ENCODE data around the gene STK17A.
"Not testable (repeated sequence)": the region's sequence is repeated elsewhere in the genome, so short reads cannot be mapped to it uniquely, and the experiment has no call there.

Gene STK17A

DNA sequence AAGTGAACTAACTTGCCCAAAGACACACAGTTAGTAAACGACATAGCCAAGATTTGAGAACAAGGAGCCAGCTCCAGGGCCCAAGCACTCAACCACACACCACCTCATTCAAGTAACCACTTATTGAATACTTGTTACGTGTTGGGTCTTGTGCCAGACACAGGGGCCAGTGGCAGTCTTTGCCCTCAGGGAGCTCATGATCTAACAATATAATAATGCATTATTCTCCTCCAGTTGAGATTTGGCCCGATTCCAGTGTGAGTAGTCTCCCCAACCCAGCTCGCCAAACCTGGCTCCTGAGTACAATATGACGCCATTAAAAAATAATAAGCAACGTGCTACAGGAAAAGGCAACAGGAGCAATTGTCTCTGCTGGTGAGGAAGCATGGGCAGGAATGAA lies 14.4 kb upstream of the STK17A start:
- DNase-seq (ENCODE audit: low read depth): no peak

DNA sequence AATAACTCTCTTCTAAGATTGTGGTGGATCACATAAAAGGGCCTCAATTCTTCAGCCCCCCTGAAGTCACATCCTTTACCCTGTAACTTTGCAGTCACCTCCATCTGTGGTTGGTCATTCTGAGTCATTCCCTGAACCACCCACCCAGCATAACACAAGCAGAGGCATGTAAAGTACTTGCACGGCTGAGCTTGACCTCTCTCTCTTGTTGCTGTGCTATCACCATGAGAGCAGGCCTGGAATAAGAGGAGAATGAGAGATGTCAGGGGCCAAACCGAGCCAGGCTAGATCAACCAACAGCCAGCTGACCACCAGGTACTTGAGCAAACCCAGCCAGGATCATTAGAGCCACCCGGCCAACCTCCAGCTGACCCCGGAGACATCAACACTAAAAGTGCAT lies 13.5 kb upstream of the STK17A start:
- DNase-seq (ENCODE audit: low read depth): no peak

DNA sequence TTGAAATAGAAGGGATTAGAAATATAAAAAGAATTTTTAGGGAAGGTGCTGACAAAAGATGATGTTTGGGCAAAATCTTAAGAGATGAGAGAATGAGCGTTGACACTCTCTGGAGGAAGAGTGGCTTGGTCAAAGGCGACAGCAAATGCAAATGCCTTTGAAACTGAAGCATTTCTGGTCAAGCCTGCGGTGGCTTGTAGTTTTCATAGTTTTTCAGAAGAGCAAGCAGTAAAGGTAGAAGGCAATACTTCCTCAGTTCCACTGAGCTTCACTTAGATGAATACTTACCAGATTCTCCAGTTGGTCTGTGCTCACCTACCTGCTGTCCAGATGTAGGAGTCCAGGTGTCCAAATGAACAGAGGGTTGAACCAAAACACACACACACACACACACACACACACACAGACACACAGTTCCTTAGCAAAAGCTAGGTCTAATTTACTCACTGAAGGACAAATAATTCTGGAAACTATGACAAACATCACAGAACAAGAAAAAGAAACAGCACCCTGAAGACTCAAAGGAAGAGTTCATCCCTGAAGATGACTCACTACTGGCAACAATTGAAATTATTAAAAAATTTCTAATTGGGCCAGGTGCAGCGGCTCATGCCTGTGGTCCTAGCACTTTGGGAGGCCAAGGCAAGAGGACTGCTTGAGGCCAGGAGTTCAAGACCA lies 12.1 kb upstream of the STK17A start:
- no peak for DNase-seq (ENCODE audit: low read depth)

DNA sequence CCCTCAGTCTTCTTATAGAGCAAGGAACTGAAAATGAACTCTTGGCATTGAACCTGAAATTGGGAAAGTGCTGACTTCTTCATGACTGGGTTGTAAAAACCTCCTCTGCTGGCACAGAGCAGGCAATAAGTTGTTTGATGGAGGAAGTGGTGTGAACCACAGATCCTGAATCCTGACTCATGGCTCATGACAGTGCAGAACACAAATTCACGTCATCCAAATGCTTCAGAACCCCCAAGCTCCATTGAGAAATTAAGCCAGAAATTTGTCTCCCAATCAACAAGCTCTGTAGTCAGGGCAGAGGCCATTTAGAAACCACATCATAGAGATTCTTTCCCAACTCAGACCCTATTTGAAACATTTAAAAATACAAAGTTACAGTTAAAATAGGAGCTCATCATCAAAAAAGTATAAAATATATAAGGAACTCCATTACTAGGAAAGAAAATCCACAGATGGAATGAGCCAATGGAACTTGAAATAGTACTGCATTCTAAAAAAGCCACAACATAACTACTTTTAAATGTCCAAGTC lies 10.3 kb upstream of the STK17A start:
- no peak for DNase-seq (ENCODE audit: low read depth)

DNA sequence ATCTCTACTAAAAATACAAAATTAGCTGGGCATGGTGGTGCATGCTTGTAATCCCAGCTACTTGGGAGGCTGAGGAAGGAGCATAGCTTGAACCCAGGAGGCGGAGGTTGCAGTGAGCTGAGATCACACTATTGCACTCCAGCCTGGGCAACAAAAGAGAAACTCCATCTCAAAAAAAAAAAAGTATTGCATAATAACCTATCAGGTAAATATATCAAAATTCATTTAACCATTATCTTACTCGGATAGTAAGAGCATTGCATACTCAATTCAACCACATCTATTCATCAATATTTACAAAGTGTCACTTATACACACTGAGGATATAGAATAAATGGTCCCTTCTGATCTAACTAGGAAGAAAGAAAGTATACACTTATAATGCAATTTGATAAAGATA lies 9.1 kb upstream of the STK17A start:
- not testable (repeated sequence) for DNase-seq (ENCODE audit: low read depth)

DNA sequence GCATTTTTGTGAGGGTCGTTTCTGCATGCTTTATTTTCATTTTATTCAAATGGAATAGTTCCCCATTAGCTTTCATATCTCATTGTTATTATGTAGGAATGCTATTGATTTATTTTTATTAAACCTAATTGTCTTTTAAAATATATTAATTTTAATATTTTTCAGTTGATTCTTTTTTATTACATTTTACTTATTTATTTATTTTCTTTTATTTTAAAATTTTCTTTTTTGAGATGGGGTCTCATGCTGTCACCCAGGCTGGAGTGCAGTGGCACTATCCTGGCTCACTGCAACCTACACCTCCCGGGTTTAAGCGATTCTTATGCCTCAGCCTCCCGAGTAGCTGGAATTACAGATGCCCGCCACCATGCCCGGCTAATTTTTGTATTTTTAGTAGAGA lies 7.4 kb upstream of the STK17A start:
- DNase-seq (ENCODE audit: low read depth): no peak

DNA sequence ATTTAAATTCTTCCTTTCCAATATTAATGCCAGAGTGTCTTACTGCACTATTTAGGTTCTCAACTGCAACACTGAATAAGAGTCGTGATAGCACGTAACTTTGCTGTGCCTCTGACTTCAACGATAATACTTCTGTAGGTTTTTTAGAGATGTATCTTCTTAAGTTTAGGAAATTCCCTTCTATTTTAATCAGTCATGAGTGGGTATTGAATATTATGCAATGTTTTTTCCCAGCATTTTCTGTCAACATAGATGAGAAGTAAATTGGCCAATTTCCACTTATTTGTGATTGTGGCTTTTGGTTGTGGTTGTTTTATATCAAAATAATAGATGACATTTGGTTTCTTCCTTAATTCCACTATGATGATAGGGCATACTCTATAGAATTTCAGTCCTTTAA lies 6.7 kb upstream of the STK17A start:
- DNase-seq (ENCODE audit: low read depth): no peak

DNA sequence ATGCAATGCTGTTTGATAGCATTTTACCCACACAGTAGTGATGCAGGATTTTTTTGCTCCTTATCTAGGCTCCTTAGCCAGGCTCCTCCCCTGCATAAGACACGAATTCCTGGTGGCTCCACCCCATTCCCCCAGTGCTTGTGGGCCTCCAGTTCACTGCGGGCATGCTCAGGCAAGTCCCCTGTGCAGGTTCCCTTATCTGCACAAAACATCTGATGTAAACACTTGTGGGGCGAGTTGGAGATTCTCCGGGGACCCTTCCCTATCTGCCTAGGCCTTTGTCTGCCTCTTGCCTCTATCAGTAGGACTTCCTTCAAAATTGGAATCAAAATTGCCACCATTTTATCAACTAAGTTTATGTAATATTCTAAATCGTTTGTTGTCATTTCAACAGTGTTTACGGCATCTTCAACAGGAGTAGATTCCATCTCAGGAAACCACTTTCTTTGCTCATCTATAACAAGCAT lies 5.4 kb upstream of the STK17A start:
- no peak for DNase-seq (ENCODE audit: low read depth)

DNA sequence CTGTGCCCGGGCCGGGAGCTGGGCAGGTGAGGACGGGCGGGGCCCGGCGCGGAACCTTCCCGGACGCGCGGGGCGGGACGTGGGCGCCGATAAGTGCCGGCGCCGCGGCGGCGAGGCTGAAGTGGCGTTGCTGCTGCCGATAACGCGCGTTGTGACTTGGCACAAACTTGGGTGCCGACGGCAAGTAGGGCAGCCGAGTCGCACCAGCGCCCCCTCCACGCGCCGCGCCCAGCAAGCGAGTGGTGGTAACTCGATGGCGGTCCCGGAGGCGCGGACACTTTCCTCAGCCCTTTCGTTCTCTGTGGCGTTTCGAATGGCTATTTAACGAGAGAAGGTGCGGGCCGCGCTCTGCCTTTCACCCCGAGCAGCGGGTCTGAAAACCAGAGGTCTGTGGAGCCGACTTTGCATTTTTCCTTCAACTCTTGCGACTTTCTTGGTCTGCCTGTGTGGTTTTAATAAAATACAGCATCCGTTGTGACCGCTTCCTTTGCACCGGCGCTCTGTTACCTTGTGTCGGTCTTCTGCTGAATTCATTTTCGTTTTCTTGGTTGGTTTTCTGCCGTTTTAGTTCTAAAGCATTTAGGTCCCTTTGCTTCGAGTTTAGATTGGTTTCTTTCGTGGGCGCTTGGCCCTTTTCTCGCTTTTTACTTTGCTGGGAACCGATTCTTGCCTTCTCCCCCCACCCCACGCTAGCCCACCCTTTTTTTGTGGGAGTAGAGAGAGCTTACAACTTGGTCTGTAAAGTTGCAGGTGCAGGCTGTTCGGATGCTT lies 701 bp downstream of the STK17A start:
- peak; percentile 42 for DNase-seq (ENCODE audit: low read depth)

DNA sequence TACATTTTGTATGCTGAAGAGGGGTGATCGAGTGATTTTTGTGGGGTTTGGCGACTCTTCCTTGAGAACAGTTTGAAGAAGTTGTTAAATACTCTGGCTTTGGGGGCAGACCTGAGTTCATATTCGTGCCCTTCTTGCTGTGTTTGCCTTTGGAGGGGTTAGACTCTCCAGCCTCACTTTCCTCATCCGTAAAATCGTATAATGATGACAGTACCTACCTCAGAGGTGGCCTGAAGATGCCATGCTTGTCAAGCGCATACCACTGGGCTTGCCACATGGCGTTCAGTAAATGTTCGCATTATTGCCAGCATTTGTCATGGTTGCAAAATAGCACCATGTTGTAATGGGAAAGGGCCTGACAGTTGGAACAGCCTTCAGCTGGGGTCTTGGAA lies 1.3 kb downstream of the STK17A start:
- DNase-seq (ENCODE audit: low read depth): no peak

DNA sequence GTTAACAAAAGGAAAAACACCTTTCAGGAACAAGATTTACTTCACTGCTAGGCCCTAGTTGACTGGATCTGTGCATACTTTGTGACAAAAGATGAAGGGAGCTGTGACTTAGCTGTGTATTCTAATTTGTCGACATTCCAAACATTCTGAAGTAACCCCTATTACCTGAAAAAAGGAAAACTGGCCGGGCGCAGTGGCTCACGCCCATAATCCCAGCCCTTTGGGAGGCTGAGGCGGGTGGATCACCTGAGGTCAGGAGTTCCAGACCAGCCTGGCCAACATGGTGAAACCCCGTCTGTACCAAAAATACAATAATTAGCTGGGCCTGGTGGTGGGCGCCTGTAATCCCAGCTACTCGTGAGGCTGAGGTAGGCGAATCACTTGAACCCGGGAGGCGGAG lies 1.8 kb downstream of the STK17A start:
- not testable (repeated sequence) for DNase-seq (ENCODE audit: low read depth)

DNA sequence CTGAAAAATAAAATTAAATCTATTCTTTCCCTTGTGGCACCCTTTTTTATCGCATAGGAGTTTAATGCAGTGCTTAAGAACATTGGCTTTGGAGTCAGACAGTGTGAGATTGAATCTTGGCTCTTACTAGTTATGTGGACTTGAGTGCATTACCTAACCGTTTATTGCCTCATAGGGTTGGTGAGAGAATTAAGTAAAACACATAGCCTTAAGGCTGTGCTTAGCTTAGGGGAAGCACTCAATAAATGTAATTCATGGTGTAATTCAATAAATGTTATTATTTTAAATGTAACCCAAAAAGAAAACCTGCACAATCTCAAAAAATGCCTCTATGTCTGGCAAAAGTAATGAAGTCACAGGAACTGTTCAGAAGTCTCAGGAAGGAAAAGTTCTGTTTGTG lies 2.7 kb downstream of the STK17A start:
- no peak for DNase-seq (ENCODE audit: low read depth)

DNA sequence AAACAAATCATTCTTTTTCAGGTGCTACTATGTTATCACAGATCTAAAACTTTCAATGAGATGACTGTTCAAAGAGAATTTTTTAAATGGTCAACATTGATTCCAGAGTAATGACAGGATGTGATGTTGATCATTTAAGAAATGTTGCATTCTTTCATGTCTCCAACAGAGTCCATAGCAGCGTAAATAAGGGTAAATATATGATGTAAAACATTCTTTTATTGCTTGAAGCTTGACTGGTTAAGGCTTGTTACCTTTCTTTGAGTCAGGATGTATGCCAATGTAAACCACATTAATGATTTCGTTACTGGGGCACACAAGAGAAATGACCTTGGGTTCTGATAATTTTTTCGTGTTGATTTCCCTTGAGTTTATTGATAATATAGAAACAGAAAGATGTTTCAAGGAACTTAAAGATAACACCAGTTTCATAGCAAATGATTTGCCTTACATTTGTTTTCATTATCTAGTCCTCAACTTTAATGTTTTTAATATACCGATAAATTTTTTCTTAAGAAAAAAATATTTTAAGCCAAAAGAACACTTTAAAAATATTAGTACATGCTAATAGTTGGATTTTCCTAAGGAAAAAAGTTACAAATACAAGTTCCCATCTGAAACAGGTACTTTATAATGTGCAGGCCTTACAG lies 3.5 kb downstream of the STK17A start:
- DNase-seq (ENCODE audit: low read depth): no peak

DNA sequence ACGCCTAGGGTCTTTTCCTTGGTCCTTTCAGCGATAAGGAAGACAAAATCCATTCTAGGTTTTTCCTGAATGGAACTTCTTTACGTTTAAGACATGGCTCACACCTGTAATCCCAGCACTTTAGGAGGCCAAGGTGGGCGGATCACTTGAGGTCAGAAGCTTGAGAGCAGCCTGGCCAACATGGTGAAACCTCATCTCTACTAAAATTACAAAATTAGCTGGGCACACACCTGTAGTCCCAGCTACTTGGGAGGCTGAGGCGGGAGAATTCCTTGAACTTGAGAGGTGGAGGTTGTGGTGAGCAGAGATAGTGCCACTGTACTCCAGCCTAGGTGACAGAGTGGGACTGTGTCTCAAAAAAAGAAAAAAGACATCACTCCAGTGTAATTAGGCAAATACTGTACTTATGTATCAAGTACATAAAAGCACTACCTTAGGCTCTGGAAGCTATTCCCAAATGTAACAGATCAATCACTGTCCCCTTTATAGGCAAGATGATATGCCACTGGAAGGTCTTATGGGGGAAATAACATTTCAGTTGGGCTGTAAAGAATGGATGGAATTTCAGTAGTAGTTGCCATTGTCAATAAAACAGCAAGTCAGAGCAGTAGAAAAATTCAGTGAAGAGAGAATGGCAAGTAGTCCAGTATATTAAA lies 5.7 kb downstream of the STK17A start:
- no peak for DNase-seq (ENCODE audit: low read depth)

DNA sequence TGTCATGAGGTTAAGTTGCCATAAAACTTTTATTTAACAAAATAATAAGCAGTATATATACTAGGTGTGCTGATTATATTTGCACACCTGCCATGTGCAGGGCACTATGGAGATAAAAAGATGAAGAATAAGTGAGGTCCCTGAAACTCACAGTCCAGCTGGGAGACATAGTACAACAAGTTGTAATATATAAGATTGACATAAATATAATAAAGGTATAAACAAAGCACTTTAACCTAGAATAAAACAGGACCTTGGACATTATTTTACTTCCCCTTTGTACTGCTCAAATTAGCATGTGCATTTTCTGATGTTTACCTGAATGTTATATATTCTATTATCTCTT lies 6.2 kb downstream of the STK17A start:
- no peak for DNase-seq (ENCODE audit: low read depth)

DNA sequence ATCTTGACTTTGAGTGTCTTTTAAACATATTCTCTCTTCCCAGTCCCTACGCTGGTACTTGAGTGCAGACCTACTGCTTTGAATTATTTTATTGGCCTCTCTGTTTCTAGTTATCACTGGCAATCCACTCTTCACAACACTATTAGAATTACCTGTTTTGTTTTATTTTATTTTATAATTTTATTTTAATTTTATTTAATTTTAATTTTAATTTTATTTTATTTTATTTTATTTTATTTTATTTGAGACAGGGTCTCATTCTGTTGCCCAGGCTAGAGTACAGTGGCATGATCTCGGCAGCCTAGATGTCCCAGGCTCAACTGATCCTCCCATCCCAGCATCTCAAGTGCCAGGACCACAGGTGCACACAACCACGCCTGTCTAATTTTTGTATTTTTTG lies 6.8 kb downstream of the STK17A start:
- no peak for DNase-seq (ENCODE audit: low read depth)

DNA sequence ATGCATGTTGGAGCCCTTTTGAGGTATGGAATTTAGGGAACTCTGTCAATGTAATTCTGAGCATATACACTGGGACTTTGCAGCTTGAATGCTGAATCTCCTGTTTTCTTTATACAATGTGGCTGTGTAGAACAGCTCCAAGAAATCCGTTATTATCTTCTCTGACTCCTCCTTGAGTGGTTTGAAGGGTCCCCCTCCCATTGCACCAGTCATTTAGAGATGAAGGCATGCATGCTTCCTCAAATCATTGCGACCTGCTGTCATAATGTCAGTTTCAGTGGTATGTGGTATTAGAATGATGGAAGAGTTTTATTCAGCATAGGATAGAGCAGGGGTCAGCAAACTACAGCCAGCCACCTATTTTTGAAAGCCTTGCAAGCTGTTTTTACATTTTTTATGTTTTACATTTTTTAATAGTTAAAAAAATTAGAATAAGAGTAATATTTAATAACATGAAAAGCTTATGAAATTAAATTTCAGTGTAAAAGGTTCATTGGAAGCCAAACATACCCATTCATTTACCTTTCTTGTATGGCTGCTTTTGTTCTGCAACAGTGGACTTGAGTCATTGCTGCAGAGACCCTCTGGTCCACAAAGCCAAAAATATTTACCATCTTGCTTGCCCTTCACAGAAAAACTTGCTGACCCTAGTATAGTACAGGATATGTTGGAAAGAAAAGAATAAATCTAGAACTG lies 8.1 kb downstream of the STK17A start:
- DNase-seq (ENCODE audit: low read depth): no peak

DNA sequence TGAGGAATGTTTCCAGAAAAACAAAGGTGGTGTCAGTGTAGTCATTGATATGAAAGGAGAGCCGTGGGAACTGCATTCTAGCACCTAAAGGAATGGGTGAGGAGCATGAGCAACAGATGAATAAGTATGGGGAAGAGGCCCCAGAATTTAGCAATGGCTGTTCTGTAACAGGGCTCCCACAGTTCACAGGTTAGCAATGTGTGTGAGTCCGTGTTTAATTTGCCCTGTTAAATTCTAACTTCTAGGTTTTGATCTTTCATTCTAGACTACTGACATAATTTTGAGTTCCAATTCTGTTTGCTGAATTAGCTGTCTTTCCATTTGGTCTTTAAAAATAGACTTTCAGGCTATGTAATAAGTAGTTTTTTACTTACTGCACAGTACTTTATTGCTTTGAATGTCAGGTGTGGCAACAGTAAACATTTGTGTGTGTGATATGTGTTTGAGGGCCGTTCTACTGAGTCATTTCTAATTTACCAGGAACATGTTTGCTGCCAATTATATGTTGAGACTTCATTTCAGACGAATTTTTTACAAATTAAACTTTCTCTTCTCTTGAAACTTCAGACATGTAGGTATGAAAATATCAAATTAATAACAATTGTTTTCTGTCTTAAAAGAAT lies 8.8 kb downstream of the STK17A start:
- no peak for DNase-seq (ENCODE audit: low read depth)

DNA sequence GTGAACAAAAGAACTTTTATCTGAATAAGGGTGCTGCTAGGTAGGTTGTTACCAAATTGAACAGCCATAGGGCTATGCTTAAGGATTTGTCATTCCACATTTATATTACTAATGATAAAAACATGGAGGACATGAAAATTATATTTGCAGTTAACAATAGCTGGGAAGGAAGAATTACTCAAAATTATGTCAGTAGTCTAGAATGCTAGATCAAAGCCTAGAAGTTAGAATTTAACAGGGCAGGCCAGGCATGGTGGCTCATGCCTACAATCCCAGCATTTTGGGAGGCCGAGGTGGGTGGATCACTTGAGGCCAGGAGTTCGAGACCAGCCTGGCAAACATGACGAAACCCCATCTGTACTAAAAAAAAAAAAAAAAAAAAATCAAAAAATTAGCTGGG lies 9.4 kb downstream of the STK17A start:
- DNase-seq (ENCODE audit: low read depth): no peak

DNA sequence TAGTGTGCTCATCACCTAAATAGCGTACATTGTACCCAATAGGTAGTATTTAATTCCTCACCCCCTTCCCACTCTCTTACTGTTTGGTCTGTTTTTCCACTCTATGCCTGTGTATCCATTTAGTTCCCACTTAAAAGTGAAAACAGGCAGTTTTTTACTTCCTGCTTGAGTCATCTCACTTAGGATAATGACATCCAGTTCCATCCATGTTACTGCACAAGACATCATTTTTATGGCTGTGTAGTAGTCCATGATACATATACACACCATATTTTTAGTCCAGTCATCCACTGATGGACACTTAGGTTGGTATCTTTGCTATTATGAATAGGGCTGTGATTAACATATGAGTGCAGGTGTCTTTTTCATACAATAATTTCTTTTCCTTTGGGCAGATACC lies 10.1 kb downstream of the STK17A start:
- no peak for DNase-seq (ENCODE audit: low read depth)

DNA sequence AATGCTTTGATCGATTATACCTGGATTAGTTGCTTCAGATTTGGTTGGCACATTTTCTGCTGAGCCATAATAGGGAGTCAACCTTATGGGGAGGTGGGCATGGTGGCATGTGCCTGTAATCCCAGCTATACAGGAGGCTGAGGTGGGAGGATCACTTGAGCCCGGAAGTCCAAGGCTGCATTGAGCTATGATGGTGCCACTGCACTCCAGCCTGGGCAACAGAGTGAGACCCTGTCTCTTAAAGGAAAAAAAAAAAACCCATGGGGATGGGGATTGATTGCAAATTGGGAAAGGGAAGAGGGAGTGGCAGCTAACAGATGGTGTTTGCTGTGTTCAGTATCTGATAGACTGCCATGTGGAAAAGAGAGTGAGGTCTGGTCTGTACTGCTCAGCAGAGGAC lies 11.1 kb downstream of the STK17A start:
- DNase-seq (ENCODE audit: low read depth): no peak

DNA sequence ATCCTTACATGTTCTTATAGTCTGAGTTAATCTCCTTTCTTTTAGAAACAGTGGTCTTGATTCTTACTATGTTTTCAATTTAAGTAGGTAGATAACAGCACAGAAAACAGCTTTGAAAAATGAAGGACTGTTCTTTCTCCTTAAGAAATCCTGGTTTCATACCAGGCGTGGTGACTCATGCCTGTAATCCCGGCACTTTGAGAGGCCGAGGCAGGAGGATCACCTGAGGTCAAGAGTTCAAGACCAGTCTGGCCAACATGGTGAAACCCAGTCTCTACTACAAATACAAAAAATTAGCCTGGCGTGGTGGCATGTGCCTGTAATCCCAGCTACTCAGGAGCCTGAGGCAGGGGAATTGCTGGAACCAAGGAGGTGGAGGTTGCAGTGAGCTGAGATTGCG lies 13.5 kb downstream of the STK17A start:
- not testable (repeated sequence) for DNase-seq (ENCODE audit: low read depth)
